Activated gamma-delta T cell treated with Interleukin-2 at 50 U/mL for 16 hours (primary cell): Measurements from ENCODE around the gene ABHD12.
"Not testable (repeated sequence)": the region's sequence is repeated elsewhere in the genome, so short reads cannot be mapped to it uniquely, and the experiment has no call there.

Source experiments
- DNase-seq: peaks from one replicate; pipeline ENCODE4 v3.0.0-alpha.2; 2020

The ABHD12 gene

DNA sequence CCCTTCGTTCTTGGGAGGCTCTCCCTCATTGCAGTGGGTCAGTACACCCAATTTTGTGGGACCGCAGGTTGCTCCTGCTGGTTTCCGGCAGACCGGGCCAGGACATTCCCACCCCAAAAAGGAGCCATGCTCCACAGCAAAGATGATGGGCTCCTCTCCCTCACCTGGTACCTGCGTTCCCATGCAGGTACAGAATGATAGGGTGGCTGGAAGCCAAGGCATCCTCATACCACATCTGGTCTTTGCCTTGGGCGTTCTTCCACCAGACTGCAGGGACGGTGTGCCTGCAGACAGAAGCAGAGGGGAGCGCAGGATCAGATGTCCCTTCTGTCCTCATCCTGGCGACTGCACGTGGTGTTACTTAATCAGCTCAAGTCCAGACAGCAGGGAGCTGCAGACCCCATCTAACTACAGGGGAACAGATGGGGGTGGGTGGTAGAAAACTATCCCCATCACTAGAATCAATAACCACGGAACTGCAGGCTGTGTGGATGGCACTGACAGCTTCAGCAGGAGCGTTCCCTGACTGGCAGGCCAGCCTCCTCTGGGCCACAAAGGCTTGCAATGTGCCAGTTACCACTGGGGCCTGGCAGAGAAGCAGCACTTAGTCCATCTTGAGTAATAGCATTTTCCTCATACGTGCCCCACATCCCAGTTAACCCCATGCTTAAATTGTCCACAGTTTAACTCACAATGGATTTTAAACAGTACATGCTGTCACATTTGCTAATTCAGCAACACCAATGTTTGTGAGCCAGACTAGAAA is 70.4 kb downstream of the ABHD12 start:
- no peak for DNase-seq

DNA sequence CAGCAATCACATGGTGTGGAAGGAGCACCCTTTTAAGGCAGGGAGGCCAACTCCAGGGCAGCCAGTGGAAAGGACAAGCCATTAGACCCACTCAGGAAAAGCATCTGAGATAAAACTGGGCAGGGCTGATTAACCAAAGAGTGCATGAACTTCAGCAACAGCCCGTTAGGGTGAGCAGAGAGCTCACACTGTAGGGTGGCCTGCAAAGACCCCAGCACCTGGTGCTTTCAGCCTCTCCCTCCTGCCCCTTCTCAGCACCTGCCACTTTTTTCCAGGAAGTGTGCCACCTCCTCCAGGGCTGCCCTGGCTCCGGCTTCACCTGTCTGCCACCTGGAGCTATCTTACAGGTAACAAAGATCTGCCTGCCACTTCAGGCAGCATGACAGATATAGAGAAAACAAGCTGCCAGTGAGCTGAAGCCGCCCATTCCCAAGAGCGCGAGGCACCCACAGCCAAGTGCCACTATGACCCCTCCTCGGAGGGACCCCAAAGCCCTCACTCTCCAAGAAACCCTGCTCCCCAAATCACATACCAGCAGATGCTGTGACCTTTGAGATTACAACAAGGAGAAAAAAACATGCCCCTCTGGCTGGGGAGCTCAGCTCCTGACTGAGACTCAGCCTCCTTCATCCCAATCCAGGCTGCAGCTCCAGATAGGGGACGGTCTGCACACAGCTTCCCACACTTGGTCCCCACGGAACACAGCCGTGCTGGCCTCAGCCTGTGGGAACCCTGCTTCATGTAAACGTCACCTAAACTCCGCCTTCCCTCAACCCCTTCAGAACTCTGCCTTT is 71.2 kb downstream of the ABHD12 start:
- DNase-seq = no peak

DNA sequence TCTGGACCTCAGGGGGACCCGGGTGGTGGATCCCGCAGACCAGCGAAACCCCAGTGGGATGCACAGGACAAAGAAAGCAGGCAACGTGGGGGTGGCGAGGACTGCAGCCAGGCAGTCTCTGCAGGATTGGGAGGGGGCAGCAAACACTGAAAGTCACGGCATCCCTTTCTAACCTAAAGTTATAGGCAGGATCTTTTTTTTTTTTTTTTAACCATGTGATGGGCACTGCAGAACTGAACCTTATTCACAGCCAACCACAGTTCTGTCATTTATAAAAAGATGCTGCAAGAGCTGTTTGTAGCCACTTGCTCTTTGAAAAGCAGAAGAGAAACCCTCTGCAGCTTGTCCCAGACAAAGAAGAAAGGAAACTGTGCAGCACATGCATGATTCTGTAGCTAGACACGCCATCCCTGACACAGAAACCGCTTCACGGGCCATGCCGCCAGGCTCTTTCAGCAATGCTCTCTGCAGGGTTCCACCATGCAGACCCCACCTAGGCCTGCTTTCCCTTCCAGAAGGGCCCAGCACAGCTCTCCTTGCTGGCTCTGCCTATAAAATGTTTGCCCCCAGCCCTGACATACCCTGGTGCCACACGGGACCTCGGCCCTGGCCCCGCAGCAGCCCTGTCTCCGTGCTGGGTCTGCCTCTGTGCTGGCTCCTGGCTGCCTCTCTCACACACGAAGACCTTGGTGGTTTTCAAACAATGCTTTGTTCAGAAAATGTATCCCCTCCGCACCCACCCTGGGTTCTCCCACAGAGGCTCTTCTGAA is 72.0 kb downstream of the ABHD12 start:
- no peak for DNase-seq

DNA sequence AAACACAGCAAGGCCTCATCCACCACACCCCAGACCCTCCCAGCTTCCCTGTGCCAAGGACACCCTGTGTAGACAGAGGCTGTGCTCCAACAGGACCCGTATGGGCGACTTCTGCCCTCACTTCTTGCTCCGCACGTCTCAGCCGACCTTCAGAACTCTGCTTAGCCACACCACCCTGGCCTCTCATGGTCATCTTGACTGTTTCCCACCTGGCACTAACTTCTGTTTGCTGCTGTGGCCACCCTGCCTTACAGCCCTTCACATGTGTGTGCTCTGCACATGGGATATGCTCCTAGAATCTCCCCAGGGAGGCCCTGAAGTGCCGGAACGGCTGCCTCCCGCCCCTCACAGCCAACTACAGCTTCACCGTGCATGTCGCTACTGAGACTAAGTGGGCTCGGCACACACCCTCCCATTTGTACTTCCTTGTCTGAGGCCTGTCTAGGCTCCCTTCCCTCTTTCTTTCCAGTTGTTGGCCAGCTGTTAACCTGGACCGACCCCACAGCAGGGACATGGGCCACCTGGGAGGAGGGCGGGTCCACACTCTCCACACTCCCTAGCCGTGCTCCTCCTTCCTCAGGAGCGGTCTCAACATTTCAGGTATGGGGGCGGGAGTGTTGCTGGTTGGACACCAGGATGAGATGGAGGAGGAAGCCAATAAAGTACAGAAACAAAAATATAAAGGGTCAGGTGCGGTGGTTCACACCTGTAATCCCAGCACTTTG is 73.1 kb downstream of the ABHD12 start:
- no peak for DNase-seq

DNA sequence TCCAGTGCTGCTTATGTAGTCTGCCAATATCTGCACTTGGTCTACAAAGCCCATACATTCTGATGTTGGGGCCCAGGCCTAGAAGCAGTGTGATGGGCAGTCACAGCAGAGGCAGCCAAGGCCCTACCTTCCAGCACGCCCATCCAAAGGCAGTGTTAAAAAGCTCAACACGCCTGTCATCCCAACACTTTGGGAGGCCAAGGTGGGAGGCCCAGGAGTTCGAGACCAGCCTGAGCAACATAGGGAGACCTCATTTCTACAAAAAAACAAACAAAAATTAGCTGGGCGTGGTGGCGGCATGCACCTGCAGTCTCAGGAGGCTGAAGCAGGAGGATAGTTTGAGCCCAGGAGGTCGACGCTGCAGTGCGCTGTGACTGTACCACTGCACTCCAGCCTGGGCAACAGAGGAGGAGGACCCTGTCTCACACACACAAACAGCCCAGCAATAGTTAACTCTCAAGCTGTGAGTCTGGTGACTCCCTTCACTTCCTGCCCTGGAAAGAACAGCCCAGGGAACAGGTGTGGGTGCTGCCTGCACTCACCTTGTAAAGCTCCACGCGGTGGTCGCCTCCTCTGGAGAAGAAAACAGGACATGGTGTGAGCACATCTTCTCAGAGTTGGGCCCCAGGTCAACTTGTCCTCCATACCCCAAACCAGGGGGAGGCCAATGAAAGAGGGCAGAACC is 74.0 kb downstream of the ABHD12 start:
- DNase-seq = no peak

DNA sequence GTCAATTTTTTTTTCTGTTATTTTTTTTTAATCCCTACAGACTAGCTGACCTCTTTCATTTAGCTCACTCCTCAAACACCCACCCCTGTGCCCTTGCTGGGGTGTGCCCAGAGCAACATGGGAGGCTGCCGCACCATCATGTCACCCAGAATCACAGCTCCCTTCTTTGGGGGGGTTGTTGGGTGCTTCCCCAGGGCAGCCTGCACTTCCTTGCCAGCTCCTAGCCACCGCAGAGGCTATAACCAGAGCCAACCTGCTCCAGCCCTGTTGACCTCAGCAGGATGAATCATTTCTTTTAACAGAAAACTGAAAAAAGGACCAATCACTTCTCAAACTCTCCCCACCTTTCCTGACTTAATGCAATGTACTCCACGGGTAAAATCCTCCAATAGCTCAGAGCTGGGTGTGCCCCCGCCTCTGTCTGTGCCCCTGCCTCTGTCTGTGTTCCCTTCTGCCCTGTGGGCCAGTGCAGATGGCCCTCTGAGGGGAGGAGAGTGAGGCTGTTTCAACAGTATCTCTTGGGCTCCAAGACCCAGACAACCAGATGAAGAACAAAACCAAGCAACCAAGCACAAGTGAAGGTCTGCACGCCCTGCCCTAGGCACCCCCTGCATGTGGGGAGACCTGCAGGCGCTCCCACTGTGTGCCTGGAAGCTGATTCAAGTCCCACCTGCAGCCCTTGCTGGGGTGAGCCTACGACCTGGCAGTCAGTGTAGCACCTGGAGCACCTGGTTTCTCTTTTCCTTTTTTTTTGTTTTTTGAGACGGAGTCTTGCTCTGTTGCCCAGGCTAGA is 75.0 kb downstream of the ABHD12 start:
- DNase-seq = no peak

DNA sequence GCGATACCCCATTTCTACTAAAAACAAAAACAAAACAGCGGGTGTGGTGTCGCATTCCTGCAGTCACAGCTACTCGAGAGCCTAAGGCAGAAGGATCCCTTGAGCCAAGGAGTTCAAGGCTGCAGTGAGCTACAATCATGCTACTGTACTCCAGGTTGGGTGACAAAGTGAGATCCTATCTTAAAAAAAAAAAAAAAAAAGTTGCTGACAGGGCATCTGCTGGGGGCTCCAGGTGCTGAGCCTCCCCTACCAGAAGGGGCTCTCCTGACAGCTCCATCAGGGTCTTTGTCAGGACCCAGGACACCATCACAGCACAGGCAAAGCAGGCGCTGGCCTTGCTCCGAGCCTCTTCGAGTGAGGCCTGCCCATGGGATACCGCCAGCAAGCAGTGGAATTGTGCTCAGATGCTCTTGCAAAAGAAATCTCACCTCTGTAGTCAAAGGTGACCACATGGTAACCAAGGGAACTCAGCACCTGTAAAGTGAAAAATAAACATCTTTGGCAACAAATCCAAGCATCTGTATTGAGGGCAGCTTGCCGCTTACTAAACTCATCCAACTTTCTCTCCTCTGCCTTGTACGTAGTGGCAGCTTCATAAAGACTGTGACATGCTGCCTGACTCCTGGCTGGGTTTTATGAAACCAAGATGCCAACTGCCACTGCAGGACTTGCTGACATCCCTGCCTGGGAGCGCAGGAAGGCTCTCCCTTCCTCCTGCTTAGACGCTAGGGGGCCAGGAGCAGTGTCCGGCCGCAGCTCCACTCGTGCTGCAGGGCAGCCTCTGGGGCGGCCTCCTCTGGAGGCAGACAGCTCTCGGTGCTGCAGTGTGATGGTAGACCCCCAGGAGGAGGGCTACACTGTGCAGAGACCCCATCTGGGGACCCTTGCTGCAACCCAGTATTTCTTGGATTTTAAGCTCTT is 75.9 kb downstream of the ABHD12 start:
- DNase-seq = no peak

DNA sequence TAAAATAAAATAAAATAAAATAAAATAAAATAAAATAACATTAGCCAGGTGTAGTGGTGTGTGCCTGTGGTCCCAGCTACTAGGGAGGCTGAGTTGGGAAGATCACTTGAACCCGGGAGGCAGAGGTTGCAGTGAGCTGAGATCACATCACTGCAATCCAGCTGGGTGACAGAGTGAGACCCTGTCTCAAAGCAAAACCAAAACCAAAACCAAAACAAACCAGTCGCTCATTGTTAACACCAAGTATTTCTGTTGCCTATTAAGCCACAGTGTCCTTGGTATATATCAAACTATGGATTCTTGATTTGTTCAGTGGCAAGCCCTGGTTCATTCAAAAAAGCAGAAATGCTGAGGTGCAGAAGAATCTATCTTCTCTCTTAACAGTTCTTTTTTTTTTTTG is 77.0 kb downstream of the ABHD12 start:
- DNase-seq = no peak

DNA sequence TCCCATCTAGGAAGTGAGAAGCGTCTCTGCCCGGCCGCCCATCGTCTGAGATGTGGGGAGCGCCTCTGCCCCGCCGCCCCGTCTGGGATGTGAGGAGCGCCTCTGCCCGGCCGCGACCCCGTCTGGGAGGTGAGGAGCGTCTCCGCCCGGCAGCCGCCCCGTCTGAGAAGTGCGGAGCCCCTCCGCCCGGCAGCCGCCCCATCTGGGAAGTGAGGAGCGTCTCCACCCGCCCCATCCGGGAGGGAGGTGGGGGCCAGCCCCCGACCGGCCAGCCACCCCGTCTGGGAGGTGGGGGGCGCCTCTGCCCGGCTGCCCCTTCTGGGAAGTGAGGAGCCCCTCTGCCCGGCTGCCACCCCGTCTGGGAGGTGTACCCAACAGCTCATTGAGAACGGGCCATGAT is 77.9 kb downstream of the ABHD12 start:
- not testable (repeated sequence) for DNase-seq

DNA sequence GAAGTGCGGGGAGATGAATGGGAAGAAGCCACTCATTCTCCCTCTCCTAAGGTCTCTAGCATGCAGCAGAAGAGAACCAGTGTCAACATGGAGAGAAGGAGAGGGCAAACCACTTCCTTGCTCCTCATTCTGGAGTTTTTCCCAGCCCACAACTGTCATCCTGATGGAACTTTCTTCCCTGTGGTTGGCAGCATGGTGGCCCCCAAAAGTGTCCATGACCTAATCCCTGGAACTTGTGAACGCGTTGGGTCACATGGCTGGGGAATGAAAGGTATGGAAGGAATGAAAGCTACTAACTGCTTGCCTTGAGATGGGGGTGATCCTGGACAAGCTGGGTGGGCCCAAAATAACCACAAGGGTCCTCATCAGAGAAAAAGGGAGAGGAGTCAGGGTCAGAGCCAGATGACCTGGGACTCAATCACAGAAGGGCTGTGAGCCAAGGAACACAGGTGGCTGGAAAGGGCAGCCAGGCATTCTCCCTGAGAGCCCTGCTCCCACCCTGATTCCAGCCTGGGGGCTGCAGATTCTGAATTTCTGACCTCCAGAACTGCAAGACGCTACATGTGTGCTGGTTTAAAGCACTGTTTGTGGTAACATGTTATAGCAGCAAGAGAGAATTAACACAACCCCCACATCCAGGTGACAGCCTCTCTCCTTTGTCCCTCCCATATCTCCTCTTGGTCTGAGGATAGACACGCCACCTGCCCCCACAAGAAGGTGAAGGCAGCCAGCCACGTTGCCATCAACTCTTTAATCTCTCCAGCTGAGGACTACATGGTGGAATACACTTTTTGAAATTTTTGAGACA is 79.5 kb downstream of the ABHD12 start:
- DNase-seq = no peak

DNA sequence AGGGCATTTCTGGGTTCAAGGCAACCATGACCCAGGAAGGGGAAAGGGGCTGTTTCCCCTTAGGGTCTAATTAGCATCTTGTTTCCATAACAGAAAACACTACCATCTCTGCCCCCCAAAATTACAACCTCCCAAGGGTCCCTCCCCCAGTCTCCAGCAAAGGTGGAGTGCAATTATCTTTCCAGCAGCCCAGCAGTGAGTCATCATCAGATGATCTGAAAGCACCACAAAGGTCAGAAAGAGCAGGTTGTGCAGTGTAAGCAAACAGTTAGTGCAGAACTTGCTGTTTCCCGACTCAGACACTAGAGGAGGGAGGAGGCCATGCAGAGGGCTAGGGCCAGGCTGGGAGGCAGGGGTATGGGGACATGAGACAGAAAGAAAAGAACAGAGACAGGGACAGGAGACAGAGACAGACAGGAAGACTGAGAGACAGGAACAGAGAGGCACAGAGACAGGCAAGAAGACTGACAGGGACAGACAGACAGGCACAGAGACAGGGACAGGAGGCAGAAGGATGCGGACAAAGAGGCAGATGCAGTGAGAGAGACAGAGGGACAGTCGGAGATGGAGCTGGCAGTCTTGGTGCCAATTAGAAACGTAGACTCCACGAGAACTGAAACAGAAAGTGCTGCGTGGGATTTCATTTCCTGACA is 80.2 kb downstream of the ABHD12 start:
- DNase-seq = no peak

DNA sequence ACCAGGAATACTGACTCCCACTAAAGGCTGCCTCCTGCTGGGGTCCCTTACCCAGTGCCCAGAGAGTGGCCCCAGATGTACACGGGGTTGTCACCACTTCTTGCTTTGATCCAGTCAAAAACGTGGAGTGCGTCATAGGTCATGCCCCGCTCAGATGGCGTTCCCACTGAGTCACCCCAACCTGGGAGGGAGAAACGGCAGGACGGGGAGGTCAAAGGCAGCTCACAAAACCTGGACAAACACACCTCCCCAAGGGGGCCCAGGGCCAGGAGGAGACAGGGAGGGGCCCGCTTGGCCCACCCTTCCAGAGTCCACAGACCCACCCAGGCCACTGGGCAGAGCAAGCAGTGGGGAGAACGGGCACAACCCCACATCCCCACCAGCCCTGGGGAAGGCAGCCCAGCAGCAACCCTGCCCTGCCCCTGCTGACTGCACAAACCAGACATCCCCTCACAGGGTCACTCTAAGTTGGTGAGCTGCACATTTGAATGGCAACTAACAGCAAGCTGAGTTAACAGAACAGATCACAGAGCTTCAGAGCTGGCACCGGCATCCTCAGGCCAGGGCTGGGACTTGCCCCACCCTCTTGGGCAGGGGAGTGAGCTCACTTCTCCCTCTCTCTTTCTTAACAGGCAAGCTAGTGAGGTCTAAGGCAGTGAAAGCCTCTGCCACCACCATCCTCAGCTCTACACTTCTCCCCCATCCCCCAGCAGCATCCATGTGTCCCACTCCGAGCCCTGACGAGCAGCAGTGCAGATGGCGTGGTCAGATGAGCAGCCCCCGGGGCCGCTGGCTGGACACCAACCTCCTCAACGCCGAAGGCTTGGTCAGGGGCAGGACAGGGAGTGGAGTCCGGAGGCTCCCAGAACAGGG is 81.0 kb downstream of the ABHD12 start:
- DNase-seq = no peak

DNA sequence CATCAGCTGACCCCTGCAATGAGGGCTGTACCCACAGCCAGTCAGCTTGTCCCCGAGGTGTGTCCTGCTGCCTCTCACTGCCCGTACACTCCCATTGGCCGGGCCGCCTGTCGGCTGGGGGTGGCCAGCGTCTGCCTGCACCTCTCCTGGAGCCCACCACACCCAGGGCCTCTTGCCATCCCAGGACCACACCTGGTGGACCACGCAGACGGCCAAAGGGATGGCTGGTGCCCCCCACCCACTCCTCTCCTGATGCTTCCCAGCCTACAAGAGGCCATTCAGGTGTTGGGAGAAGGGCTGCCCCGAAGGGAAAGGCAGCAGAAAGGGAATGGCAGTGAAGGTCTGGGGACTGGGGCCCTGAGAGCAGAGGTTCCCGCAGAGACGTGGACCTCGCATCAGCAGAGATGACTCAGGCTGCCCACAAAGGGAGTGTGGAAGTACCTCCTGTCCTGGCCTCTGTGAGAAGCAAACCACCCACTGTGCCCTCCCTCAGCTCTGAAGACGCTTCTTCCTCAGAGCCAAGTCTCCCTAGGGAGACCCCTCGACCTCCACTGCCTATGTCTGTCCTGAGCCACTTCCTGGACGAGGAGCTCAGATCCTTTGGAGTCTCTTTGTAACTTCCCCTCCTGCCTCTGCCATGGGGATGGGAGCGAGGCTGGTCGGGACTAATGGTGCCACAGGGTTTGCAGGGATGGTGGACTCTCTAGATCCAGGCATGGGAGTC is 81.8 kb downstream of the ABHD12 start:
- no peak for DNase-seq

DNA sequence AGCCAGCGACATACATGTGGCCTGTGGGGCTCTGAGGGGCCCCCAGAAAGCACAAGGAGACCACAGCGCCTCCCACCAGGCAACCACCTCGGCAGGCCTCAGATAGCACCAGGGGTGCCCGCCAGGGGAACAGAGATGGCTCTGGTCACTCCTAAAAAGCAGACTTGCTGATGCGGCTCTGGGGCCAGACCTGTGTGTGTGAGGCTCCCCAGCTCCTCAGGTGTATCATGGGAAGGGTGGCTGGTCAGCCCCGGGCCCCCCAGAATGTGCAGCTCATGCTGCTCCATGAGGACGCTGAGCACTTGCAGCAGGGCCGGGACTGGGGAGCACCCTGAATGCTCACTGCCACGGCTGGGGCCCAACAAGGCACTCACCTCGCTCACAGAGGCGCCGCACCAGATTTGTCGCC is 82.5 kb downstream of the ABHD12 start:
- DNase-seq = no peak

DNA sequence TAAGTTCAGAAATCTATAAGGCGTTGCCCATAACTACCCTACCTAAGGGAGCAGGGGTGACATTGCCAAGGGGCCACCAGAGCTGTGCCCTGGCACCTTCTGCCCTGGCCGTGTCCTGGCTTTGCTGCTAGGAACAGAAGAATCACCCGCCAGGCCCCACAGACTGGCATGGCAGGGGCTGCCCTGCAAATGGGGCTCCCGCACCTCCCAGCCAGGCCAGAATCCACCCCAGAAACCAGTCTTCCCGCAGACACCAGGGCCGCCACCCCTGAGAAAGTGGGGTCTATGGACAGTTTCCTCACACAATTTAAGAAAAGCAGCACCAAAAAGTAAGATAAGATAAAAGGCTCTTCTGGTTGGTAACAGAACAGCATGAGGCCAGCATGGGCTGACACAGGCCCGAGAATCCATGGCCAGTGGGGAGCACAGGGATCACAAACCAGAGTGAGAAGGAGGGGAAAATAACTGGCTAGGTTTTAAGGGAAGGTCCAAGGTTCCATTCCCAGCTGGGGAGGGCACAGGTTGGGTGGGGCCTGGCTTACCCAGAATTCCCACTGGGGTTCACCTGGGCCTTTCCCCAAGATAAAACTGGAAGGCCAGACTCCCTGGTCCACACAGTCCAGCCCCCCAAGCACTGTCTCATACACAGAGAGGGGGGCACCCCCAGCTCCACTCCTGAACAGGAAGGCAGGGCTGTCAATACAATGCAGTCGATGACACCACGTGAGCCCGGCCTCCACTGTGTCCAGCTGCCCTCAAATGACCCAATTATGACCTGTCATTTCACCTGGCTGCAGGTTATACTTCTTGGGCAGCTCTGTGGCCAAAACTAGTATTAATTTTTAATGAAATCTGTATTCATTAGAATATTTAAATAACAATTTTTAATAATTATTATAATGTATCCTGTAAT is 83.4 kb downstream of the ABHD12 start:
- DNase-seq = no peak

DNA sequence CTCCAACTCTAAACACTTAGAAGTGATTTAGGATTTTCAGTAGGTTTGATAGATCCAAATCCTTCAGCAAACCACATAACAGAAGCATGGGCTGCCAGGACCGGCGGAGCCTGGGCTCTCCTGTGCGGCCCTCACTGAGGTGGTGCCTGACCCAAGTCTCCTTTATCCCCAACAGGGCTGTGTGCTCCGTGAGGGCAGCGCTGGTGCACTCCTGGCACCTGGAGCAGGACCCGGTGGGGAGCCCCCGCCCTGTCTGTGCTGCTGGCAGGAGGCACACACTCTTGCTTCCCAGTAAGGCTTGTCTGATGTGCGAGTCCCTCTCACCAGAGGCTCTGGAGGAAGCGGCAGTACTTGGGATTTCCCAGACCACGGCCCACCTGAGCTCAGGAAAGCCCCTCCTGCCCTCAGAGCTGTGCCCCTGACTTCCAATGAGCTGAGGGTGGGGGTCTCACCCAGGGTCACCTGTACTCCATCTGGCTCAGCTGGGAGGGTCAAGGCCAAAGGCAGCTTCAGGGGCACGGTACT is 86.5 kb downstream of the ABHD12 start:
- DNase-seq = no peak
